Neural progenitor cell (in vitro differentiated cells): ENCODE results near the gene UBTD2. TPM values are rescaled to one million over a fixed set of nuclear protein-coding genes. Genes with fewer than 3 reads are reported as not detected.

ENCODE experiments used
- DNase-seq: peaks from one replicate; pipeline ENCODE4 v3.0.0-alpha.2; 2016; ENCODE audit warnings: low spot score
- H2AFZ ChIP-seq: fragments of 200-600 bp; sonication (generic); replicated peaks from 2 replicates; pipeline ENCODE4 v1.6.1; 2016; ENCODE audit warnings: antibody characterized with exemption
- H3F3A ChIP-seq: fragments of 200-600 bp; sonication (generic); 2 replicates; pipeline ENCODE4 v1.6.1; 2016; ENCODE audit warnings: antibody characterized with exemption, low read depth
- H3K27ac ChIP-seq: fragments of 200-600 bp; sonication (generic); 2 replicates; pipeline ENCODE4 v1.5.1; 2016; ENCODE audit warnings: mild to moderate bottlenecking
- H3K27me3 ChIP-seq: fragments of 200-600 bp; sonication (generic); 2 replicates; pipeline ENCODE4 v1.6.1; 2016; ENCODE audit warnings: mild to moderate bottlenecking, moderate library complexity
- H3K36me3 ChIP-seq: fragments of 200-600 bp; sonication (generic); 2 replicates; pipeline ENCODE4 v1.5.1; 2016
- H3K4me1 ChIP-seq: fragments of 200-600 bp; sonication (generic); 2 replicates; pipeline ENCODE4 v1.6.1; 2016; ENCODE audit warnings: mixed run types
- H3K4me2 ChIP-seq: fragments of 200-600 bp; sonication (generic); 2 replicates; pipeline ENCODE4 v1.6.1; 2016
- H3K4me3 ChIP-seq: fragments of 200-600 bp; sonication (generic); 2 replicates; pipeline ENCODE4 v1.5.1; 2016
- H3K79me2 ChIP-seq: fragments of 200-600 bp; sonication (generic); 2 replicates; pipeline ENCODE4 v1.6.1; 2016; ENCODE audit warnings: low read depth
- H3K9ac ChIP-seq: fragments of 200-600 bp; sonication (generic); 2 replicates; pipeline ENCODE4 v1.6.1; 2016
- H3K9me3 ChIP-seq: fragments of 200-600 bp; sonication (generic); 2 replicates; pipeline ENCODE4 v1.5.1; 2016; ENCODE audit warnings: low read depth
- H4K20me1 ChIP-seq: fragments of 200-600 bp; sonication (generic); 2 replicates; pipeline ENCODE4 v1.6.1; 2016; ENCODE audit warnings: low read depth
- H3K27ac Mint-ChIP-seq: 3 replicates; pipeline ENCODE4 v1.8.0; 2021; ENCODE audit warnings: mixed read lengths
- H3K27me3 Mint-ChIP-seq: 2 replicates; pipeline ENCODE4 v1.8.0; 2022; ENCODE audit warnings: low read depth, mild to moderate bottlenecking, inconsistent platforms, moderate library complexity, mixed read lengths; ENCODE audit not compliant: insufficient read depth
- H3K36me3 Mint-ChIP-seq: 3 replicates; pipeline ENCODE4 v1.8.0; 2021; ENCODE audit warnings: mixed read lengths
- H3K4me1 Mint-ChIP-seq: 3 replicates; pipeline ENCODE4 v1.8.0; 2021; ENCODE audit warnings: mixed read lengths
- H3K4me3 Mint-ChIP-seq: 3 replicates; pipeline ENCODE4 v1.8.0; 2021; ENCODE audit warnings: mild to moderate bottlenecking, moderate library complexity, mixed read lengths
- H3K9me3 Mint-ChIP-seq: 3 replicates; pipeline ENCODE4 v1.8.0; 2020; ENCODE audit warnings: mixed read lengths
- CTCF ChIP-seq: fragments of 200-600 bp; sonication (generic); IDR thresholded peaks from 2 replicates; pipeline ENCODE4 v1.5.1; 2017; ENCODE audit warnings: antibody characterized with exemption, mild to moderate bottlenecking
- EZH2 ChIP-seq: fragments of 200-600 bp; sonication (generic); IDR thresholded peaks from 2 replicates; pipeline ENCODE4 v1.6.1; 2017; ENCODE audit warnings: antibody characterized with exemption, mild to moderate bottlenecking, moderate library complexity
- EZH2phosphoT487 ChIP-seq: fragments of 200-600 bp; sonication (generic); IDR thresholded peaks from 2 replicates; pipeline ENCODE4 v1.6.1; 2017; ENCODE audit warnings: antibody characterized with exemption
- total RNA-seq: library from RNA; depleted of rRNA; stranded (reverse); fragments of >200 nt; gene quantifications from 2 replicates; pipeline ENCODE4 v1.2.3, GENCODE V29; 2015; ENCODE audit warnings: low replicate concordance

The UBTD2 gene
- total RNA-seq, 1 donor from 2014 or later, result 92.9 TPM

GRCh38 chr5:172282272-172283019 is 1.1 kb downstream of the UBTD2 start:
- DNase-seq, result no peak
- Histone ChIP-seq H4K20me1 (peaks cover 56% of the 10 kb centered on the region), H3K4me2 (peak overlapping the region; percentile 86), H3F3A (peaks cover 27% of the 10 kb centered on the region), H3K36me3 (no peaks in the 10 kb centered on the region), H3K27ac (peak overlapping the region; percentile 90), H3K9ac (peak overlapping the region; percentile 79), H3K4me3 (peak overlapping the region; percentile 99), H3K4me1 (peaks cover 22% of the 10 kb centered on the region), H2AFZ (peak overlapping the region; percentile 51), H3K79me2 (peaks cover 59% of the 10 kb centered on the region), H3K27me3 (no peaks in the 10 kb centered on the region), H3K9me3 (no peaks in the 10 kb centered on the region)
- no peak for TF ChIP-seq CTCF
- no peak for TF ChIP-seq EZH2
- no peak for TF ChIP-seq EZH2phosphoT487
- H3K9me3 Mint-ChIP-seq, result peaks cover 7% of the 10 kb centered on the region
- peaks cover 17% of the 10 kb centered on the region for H3K36me3 Mint-ChIP-seq
- peak overlapping the region; percentile 99 for H3K4me3 Mint-ChIP-seq
- H3K4me1 Mint-ChIP-seq, result peaks cover 34% of the 10 kb centered on the region
- no peaks in the 10 kb centered on the region for H3K27me3 Mint-ChIP-seq
- H3K27ac Mint-ChIP-seq, result peak overlapping the region; percentile 96

GRCh38 chr5:172281346-172281745 is 2.2 kb downstream of the UBTD2 start:
- H3K27me3 ChIP-seq, result no peaks in the 10 kb centered on the region
- Mint-ChIP-seq H3K4me1 (peaks cover 34% of the 10 kb centered on the region), H3K27ac (no peak overlapping the region), H3K27me3 (no peaks in the 10 kb centered on the region), H3K9me3 (peaks cover 9% of the 10 kb centered on the region), H3K4me3 (peak overlapping the region; percentile 99), H3K36me3 (peaks cover 24% of the 10 kb centered on the region)
- no peaks in the 10 kb centered on the region for H3K9me3 ChIP-seq
- H4K20me1 ChIP-seq, result peaks cover 65% of the 10 kb centered on the region
- H2AFZ ChIP-seq, result no peak overlapping the region
- no peak for DNase-seq
- no peak for TF ChIP-seq CTCF
- no peak for TF ChIP-seq EZH2phosphoT487
- TF ChIP-seq EZH2, result no peak
- no peak overlapping the region for H3K9ac ChIP-seq
- H3K27ac ChIP-seq, result no peak overlapping the region
- peaks cover 22% of the 10 kb centered on the region for H3K4me1 ChIP-seq
- no peaks in the 10 kb centered on the region for H3K36me3 ChIP-seq
- peak overlapping the region; percentile 86 for H3K4me2 ChIP-seq
- H3K79me2 ChIP-seq, result peaks cover 70% of the 10 kb centered on the region
- peak overlapping the region; percentile 99 for H3K4me3 ChIP-seq
- peaks cover 27% of the 10 kb centered on the region for H3F3A ChIP-seq

GRCh38 chr5:172280929-172281328 is 2.6 kb downstream of the UBTD2 start:
- H3K9me3 Mint-ChIP-seq, result peaks cover 11% of the 10 kb centered on the region
- H3K36me3 ChIP-seq, result no peaks in the 10 kb centered on the region
- H3K27me3 ChIP-seq, result no peaks in the 10 kb centered on the region
- no peak overlapping the region for H2AFZ ChIP-seq
- peaks cover 70% of the 10 kb centered on the region for H4K20me1 ChIP-seq
- peaks cover 27% of the 10 kb centered on the region for H3K36me3 Mint-ChIP-seq
- no peaks in the 10 kb centered on the region for H3K9me3 ChIP-seq
- no peak overlapping the region for H3K27ac Mint-ChIP-seq
- H3K27ac ChIP-seq, result no peak overlapping the region
- H3F3A ChIP-seq, result peaks cover 27% of the 10 kb centered on the region
- H3K4me3 ChIP-seq, result peak overlapping the region; percentile 99
- peak overlapping the region; percentile 99 for H3K4me3 Mint-ChIP-seq
- H3K4me1 Mint-ChIP-seq, result peaks cover 34% of the 10 kb centered on the region
- peaks cover 22% of the 10 kb centered on the region for H3K4me1 ChIP-seq
- peak overlapping the region; percentile 86 for H3K4me2 ChIP-seq
- TF ChIP-seq EZH2 (no peak), CTCF (no peak), EZH2phosphoT487 (no peak)
- H3K9ac ChIP-seq, result no peak overlapping the region
- H3K79me2 ChIP-seq, result peaks cover 75% of the 10 kb centered on the region
- H3K27me3 Mint-ChIP-seq, result no peaks in the 10 kb centered on the region
- DNase-seq, result no peak
